Central memory CD4-positive, alpha-beta T cell (primary cell): ENCODE data around the gene AGXT2.
"Not testable (repeated sequence)": the region's sequence is repeated elsewhere in the genome, so short reads cannot be mapped to it uniquely, and the experiment has no call there.

Experiments
- DNase-seq: peaks from one replicate; pipeline ENCODE4 v3.0.0; 2022

AGXT2 gene

GRCh38 chr5:35012365-35012764 lies 35.4 kb downstream of the AGXT2 start:
- no peak for DNase-seq

DNA sequence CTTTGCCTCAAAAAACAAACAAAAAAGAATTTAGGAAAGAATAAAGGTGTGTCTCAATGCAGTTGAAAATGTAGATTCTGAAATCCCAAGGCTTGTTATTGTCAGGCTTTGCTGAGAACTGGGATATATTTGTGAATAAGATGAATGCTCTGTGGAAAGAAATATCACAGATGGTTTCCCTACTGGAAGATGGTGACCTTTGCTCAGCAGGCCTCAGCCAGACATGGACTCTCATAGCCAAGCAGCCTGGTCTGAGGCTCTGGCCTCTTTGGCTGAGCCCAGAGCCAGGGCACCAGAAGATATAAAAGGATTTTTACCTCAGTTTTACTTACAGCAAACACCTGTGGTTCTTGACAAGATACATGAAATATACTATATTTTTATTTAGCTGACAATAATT lies 37.1 kb downstream of the AGXT2 start:
- DNase-seq, result no peak

DNA sequence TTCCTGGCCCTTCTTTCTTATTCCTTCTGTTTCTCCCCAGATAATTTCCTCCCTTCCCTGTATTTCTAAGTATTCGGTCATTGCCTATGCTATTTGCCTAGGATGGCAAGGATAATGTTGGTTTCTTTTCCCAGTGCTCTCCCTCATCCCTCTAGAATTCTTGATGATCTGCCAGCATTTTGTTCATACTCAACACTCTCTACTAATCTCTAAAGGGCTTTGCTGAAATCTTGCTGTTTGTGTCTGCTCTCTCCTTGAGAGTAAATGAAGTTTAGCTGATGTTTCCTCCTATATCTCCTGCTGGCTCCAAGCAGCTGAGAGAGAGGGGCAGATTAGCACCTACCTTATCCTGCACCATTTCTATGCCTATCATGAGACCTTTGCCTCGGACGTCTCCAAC lies 38.1 kb downstream of the AGXT2 start:
- no peak for DNase-seq

GRCh38 chr5:35009019-35009418 lies 38.7 kb downstream of the AGXT2 start:
- DNase-seq, result no peak

DNA sequence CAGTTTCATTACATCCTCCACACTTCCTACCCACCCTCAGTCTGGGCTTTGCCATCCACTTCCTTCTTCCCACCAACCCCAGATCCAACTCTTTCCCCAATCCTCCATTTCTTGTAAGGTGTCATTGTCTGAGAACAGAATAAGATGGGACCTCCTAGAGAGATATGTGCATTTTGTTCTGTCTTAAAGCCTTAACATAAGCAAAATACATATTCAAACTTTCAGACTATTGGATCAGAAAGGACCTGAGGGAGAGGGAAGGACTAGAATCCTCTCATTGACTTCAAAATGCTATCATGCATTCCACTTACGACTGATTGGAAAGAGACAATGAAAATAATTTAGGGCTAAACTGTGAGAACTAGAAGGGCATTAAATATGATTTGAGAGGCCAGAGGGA lies 43.0 kb downstream of the AGXT2 start:
- no peak for DNase-seq

DNA sequence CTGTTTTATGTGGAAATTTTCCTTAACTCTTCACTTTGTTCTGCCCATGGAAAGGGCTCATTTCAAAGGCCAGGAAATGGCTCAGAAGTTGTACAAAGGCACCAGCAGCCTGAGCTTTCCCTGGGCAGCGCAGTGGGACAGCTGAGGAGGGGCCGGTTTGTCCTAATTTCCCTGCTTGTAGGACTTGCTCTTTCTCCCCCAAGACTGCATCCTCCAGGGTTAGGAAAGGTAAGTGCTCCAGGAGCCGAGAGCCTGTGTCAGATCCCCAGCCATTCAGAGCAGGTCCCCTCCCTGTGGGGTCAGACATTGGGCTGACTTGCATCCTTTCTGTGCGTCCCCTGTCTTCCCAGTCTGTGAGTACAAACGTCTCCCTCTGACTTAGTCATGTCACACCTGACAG lies 43.5 kb downstream of the AGXT2 start:
- DNase-seq, result no peak

DNA sequence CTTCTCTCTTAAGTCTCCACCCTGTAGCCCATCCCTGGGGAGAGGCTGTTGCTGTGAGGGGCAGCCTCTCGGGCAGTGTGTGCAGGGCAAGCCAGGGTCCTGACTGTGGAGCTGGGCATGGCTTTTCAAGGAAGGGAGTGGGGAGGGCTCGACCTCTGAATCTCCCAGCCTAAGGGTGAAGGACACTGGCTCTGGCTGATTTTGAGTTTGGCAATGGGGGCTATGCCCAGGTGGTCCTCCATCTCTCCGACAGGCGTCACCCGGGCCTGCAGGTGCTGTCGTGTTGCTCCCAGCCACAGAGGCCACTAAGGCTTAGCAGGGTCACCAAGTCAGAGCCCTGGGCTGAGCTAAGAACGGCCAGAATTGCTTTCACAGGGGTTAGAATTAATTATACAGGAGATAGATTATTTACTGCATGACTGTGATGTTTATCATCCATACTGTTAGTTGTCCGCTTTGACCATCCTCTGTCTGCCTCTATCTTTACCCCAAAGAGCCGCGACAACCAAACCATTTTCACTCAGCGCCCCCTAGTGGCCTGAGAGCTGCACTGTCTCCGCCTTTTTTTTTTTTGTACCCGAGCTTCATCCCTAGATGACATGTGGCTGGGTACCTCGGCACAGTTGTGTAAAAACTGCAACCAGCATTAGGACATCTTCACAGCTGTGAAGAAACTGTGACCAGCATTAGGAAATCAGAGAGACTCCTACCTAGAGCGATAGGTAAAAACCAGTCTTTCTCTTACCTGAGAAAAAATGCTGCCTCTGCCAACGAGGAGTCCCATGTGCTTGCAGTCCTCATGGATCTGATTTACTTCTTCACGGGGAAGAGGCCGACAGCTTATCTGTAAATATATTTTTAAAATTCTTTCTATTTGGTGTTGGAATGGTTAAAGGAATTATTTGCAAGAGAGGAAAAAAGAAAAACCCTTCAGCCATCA lies 44.5 kb downstream of the AGXT2 start:
- peak; percentile 13 for DNase-seq

DNA sequence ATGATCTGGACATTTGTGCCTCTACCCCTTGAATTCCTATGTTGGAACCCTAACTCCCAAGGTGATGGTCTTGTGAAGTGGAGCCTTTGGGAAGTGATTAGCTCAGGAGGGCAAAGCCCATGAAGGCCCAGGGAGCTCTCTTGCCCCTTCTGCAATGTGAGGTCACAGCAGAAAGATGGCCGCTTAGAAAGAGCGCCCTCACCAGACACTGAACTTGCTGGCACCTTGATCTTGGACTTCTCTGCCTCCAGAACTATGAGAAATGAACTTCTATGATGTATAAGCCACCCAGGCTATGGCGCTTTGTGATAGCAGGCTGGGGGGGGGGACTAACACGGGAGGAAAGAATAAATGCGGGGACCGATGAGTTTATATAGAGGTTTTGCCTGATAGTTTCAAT lies 45.3 kb downstream of the AGXT2 start:
- no peak for DNase-seq

DNA sequence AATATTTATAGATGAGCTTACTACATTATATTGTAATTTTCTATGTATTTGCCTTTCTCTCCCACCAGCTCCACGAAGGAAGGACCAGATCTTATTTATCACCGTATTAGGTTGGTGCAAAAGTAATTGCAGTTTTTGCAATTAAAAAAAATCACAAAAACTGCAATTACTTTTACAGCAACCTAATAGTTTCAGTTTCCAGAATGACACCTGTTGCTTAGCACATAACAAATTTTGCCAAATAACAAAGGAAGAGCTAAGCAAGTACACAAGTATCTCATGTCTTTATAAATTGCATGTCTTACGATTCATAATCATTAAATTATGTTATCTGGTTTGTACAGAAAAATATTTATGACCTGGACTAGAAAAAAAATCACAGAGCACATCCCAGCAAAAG lies 45.9 kb downstream of the AGXT2 start:
- DNase-seq, result no peak

GRCh38 chr5:34998058-34998789 lies 49.5 kb downstream of the AGXT2 start:
- no peak for DNase-seq

DNA sequence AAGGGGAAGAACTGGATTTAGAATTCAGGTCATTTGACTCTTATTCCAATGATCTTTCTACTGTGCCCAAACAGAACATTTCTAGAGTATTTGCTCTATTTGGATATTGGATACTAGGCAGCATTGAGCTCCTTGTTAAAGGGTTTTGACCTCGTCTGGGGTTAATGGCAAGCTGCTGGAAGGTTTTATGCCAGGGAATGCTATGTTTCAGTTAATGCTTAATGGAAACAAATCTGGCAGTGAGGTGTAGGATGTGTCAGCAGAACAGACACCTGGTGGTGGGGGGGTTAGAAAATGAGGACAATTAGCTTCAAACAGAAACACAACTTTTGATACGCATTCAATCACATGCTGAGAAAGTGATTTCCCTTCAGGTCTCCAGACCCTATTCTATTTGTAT lies 51.5 kb downstream of the AGXT2 start:
- DNase-seq, result no peak

DNA sequence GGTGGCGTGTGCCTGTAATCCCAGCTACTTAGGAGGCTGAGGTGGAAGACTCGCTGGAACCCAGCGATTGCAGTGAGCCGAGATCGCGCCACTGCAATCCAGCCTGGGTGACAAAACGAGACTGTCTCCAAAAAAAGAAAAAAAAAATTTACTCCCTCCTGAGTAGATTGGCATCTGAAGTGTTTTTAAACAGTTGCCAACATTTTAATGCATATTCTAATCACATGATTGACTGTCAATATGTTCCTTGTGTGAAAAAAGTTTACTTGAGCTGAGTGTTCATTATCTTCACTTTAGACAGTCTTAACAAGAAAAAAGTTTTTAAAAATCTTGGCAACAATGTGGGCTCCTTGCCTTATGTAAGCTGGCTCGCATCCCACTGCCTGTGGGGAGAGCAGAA lies 53.8 kb downstream of the AGXT2 start:
- DNase-seq, result no peak

DNA sequence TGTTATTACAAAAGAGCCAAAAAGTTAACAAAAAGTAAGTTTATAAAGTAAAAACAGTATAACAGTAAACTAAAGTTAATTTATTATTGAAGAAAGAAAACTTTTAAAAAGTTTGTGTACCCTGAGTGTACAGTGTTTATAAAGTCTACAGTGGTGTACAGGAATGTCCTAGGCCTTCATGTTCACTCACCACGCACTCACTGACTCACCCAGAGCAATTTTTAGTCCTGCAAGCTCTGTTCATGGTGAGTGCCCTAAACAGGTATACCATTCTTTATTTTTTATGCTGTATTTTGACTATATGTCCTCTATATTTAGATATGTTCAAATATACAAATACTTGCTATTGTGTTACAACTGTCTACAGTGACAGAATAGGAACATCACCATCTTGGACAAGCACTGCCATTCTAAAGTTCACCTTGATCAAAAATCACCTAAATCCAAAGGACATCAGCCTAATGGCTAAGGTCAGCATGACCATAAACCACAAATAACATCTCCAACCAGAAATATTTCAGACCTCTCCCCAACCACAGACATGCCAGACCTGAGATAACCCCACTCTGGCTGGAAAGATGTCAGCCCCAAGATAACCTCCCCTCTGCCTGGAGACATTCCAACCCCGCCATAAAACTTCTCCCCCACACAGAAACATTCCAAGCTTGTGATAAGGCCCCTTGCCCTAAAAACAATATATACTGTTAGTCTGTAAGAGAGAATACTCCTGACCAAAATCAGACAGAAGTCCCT lies 56.1 kb downstream of the AGXT2 start:
- no peak for DNase-seq

- DNase-seq, result no peak
Measured at GRCh38 chr5:34986965-34987364, 60.8 kb downstream of the AGXT2 start.

- DNase-seq, result no peak
Measured at GRCh38 chr5:34982823-34983222, 64.9 kb downstream of the AGXT2 start.

DNA sequence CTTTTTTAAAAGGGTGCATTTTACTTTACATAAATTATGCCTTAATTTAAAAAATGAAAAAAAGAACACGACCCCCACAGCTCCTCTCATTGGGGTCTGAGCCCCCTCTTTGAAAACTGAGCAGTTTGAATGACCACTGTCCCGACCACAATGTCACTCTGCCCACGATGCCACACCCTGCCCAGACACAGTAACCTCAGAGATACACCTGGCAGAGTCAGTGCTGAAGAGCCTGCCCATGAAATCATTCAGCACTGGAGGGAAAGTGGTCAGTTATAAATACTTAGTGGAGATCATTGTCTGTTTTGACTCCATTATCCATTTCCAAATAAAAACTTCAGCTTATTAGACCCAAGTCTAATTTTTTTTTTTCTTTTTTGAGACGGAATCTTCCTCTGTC lies 69.1 kb downstream of the AGXT2 start:
- no peak for DNase-seq

- DNase-seq, result no peak
Measured at GRCh38 chr5:34977934-34978613, 69.7 kb downstream of the AGXT2 start.

DNA sequence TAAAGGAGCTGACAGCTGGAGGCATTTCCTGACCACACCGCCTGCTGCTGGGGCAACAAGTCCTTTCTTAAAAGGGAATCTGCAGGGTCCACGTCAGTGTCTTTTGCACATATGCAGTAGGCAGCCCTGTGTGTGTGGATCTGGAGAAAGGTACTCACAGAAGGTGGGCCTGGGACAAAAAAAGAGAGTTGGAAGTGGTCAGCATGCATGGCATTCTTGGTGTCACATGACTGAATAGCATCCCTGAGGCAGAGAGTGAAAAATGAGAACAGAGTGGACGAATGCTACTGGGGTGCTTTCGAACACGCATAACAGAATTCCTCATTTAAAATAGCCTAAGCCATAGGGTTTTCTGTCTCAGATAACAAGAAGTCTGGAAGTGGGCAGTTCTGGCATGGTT lies 71.4 kb downstream of the AGXT2 start:
- no peak for DNase-seq

GRCh38 chr5:34971655-34972054 lies 76.1 kb downstream of the AGXT2 start:
- DNase-seq, result not testable (repeated sequence)

- DNase-seq, result no peak
Measured at GRCh38 chr5:34970552-34970951, 77.2 kb downstream of the AGXT2 start.

DNA sequence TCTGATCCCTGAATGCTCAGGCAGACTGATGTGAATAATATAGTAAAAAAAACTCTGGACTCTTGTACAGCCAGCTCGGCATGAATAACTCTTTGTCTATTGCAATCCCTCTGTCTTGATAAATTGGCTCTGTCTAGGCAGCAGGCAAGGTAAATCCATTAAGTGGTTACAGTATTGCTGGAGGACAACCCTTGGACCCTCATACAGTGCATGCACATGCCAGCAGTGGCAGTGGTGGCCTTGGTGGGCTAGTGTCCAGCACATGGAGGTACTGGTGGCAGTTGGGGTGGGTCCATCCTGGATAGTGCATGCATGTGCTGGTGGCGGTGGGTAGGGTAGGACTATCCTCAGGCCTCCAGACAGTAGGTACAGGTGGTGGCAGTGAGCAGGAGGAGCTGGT lies 79.5 kb downstream of the AGXT2 start:
- DNase-seq, result no peak

- DNase-seq, result no peak
Measured at GRCh38 chr5:34967540-34967939, 80.2 kb downstream of the AGXT2 start.

DNA sequence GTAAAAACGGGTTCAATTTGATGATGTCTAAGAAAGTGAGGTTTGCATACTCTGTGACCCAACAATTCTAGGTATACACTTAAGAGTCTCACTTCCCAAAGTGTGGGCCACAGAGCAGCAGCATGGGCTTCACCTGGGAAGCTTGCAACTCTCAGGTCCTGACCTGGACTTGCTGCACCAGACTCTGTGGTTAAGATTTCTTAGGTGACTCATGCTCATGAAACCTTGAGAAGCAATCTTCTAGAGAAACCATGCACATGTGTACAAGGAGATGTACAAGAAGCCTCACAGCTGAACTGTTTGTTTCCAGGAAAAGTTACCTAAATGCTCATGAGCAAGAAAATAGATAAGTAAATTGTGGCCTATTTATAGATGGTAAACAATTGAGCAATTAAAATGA lies 88.4 kb downstream of the AGXT2 start:
- DNase-seq, result no peak
